ENCODE results near the gene DLGAP1. TPM values are rescaled to one million over a fixed set of nuclear protein-coding genes. Genes with fewer than 3 reads are reported as not detected.

DLGAP1 gene
- total RNA-seq, 1 experiment from 2014 or later, result 0.39 TPM

- H3K9me3 ChIP-seq (ENCODE audit: control insufficient read depth in 1 of 2, insufficient read depth in 1 of 2, low read depth in 1 of 2, low read length in 2 of 2), result no peaks in the 10 kb centered on the region
- no peaks in the 10 kb centered on the region for H3K27me3 ChIP-seq (ENCODE audit: insufficient read depth, low read length)
- no peak overlapping the region for H3K27ac ChIP-seq (ENCODE audit: low read depth, low read length)
- no peak for ATAC-seq
- no peak overlapping the region for H3K4me2 ChIP-seq (ENCODE audit: low read length)
- TF ChIP-seq YY1 (IDR thresholded peaks at IDR 0.05; ENCODE audit: extremely low read depth, insufficient replicate concordance, low read depth, low read length), result no peak
- TF ChIP-seq POLR2A (IDR thresholded peaks at IDR 0.05; ENCODE audit: borderline replicate concordance, extremely low read depth, insufficient read depth, insufficient read length), result no peak
- TF ChIP-seq ATF3 (IDR thresholded peaks at IDR 0.05), result no peak
- no peak for TF ChIP-seq SIN3A (IDR thresholded peaks at IDR 0.05; ENCODE audit: low read depth)
- TF ChIP-seq, protein P1, sequence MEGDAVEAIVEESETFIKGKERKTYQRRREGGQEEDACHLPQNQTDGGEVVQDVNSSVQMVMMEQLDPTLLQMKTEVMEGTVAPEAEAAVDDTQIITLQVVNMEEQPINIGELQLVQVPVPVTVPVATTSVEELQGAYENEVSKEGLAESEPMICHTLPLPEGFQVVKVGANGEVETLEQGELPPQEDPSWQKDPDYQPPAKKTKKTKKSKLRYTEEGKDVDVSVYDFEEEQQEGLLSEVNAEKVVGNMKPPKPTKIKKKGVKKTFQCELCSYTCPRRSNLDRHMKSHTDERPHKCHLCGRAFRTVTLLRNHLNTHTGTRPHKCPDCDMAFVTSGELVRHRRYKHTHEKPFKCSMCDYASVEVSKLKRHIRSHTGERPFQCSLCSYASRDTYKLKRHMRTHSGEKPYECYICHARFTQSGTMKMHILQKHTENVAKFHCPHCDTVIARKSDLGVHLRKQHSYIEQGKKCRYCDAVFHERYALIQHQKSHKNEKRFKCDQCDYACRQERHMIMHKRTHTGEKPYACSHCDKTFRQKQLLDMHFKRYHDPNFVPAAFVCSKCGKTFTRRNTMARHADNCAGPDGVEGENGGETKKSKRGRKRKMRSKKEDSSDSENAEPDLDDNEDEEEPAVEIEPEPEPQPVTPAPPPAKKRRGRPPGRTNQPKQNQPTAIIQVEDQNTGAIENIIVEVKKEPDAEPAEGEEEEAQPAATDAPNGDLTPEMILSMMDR (IDR thresholded peaks at IDR 0.05 in 2 of 3, conservative IDR thresholded peaks at IDR 0.05 in 1 of 3; ENCODE audit: borderline replicate concordance in 1 of 3, insufficient read depth in 1 of 3, low read depth in 2 of 3, low read length in 2 of 3), result no peak
- no peak for TF ChIP-seq ZNF274 (IDR thresholded peaks at IDR 0.05; ENCODE audit: low read depth, low read length)
- TF ChIP-seq POLR2AphosphoS5 (IDR thresholded peaks at IDR 0.05; ENCODE audit: low read depth, low read length), result no peak
- no peak for TF ChIP-seq TCF7L2 (IDR thresholded peaks at IDR 0.05; ENCODE audit: borderline replicate concordance, extremely low read depth, insufficient read depth, insufficient read length)
- no peak for TF ChIP-seq EZH2 (IDR thresholded peaks at IDR 0.05)
- no peak for TF ChIP-seq REST (IDR thresholded peaks at IDR 0.05; ENCODE audit: low read depth)
- no peak for TF ChIP-seq EGR1 (IDR thresholded peaks at IDR 0.05; ENCODE audit: low read depth)
- TF ChIP-seq RAD21 (IDR thresholded peaks at IDR 0.05; ENCODE audit: low read depth), result no peak
- no peak for TF ChIP-seq FOSL1 (IDR thresholded peaks at IDR 0.05; ENCODE audit: low read depth)
- TF ChIP-seq CEBPB (IDR thresholded peaks at IDR 0.05; ENCODE audit: low read depth), result no peak
- no peak for TF ChIP-seq JUND (IDR thresholded peaks at IDR 0.05)
- TF ChIP-seq SP1 (IDR thresholded peaks at IDR 0.05; ENCODE audit: low read depth), result no peak
- TF ChIP-seq, protein P2, sequence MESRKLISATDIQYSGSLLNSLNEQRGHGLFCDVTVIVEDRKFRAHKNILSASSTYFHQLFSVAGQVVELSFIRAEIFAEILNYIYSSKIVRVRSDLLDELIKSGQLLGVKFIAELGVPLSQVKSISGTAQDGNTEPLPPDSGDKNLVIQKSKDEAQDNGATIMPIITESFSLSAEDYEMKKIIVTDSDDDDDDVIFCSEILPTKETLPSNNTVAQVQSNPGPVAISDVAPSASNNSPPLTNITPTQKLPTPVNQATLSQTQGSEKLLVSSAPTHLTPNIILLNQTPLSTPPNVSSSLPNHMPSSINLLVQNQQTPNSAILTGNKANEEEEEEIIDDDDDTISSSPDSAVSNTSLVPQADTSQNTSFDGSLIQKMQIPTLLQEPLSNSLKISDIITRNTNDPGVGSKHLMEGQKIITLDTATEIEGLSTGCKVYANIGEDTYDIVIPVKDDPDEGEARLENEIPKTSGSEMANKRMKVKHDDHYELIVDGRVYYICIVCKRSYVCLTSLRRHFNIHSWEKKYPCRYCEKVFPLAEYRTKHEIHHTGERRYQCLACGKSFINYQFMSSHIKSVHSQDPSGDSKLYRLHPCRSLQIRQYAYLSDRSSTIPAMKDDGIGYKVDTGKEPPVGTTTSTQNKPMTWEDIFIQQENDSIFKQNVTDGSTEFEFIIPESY (IDR thresholded peaks at IDR 0.05; ENCODE audit: extremely low read depth, insufficient replicate concordance, low read length), result no peak
- no peak for TF ChIP-seq SRF (IDR thresholded peaks at IDR 0.05; ENCODE audit: low read depth)
- no peak overlapping the region for H3K4me3 ChIP-seq (replicated peaks in 1 of 2; ENCODE audit: low read depth in 1 of 2, low read length in 2 of 2)
- H3K79me2 ChIP-seq (ENCODE audit: insufficient read depth, low read length), result no peaks in the 10 kb centered on the region
- no peaks in the 10 kb centered on the region for H3K4me1 ChIP-seq (ENCODE audit: control insufficient read depth in 1 of 2, insufficient read depth in 2 of 2, low read length in 2 of 2)
- RAD21 ChIA-PET (ENCODE audit: low non-redundant PET in 1 of 2, low total read pairs in 2 of 2, uncharacterized antibody in 2 of 2, unreplicated experiment in 2 of 2), result no interaction called here
- H3K9me2 ChIP-seq (ENCODE audit: insufficient read depth), result no peaks in the 10 kb centered on the region
- intact Hi-C loops (cut with micrococcal nuclease), result no loop called here
- no TSS peak for BruUV-seq (replicated peaks)
- H3K9ac ChIP-seq (ENCODE audit: low read length), result no peak overlapping the region
- POLR2A ChIA-PET, result no interaction called here
- no peaks in the 10 kb centered on the region for H3K36me3 ChIP-seq (ENCODE audit: control insufficient read depth in 1 of 2, insufficient read depth in 2 of 2, low read length in 2 of 2)
- DNase-seq (ENCODE audit: low read depth, low spot score), result no peak
- H2AFZ ChIP-seq (ENCODE audit: low read depth, low read length, poor library complexity, severe bottlenecking), result no peak overlapping the region
- no peaks in the 10 kb centered on the region for H4K20me1 ChIP-seq (ENCODE audit: insufficient read depth)
- CTCF ChIA-PET, result no interaction called here
These were observed 519.8 kb downstream of the DLGAP1 start for GRCh38 chr18:3935305-3935704.

Measured in HCT116 (cell line).